HG03097 (cell line): Measurements from ENCODE around the gene HECW1.
"Not testable (repeated sequence)": the region's sequence is repeated elsewhere in the genome, so short reads cannot be mapped to it uniquely, and the experiment has no call there.

Experiments
- ATAC-seq: cut with Tn5 transposase; IDR thresholded peaks from one replicate; pipeline ENCODE4 v1.9.1; 2021; ENCODE audit not compliant: unreplicated experiment, low FRiP score

HECW1 gene

DNA sequence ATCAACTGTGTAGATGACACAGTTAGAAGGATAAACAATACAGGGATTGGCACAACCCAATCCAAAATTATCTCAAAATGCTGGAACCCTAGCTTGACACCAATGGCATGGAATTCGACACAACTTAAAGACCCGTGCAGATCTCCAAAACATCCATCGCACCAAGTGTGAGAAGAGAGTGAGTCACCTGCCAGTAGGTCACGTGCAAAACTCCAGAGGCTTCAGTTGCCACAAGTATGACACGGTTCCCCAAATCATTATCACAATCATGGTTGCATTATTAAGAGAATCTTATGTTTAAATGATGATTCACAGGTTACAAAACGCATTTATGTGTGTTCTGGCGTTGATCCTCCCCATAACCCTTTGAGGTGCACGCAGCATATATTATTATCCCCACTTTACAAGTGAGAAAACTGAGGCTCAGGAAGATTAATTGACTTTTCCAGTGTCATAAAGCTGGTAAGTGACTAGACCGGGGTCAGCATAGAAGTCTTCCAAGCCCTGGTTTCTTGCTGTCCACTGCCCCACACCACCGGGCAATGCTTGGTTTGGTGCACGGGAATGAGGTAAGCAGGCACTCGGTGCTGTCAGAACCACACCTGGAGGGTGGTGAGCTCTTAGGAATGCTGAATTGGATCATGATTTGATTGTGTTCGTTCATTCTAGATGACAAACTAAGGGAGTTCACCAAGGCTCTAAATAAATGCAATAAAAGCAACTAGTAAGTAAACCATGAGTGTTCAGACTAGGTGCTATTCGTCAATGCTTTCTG lies 446.9 kb downstream of the HECW1 start:
- no peak for ATAC-seq

- ATAC-seq: no peak
Measured at GRCh38 chr7:43559946-43560335, 447.5 kb downstream of the HECW1 start.

DNA sequence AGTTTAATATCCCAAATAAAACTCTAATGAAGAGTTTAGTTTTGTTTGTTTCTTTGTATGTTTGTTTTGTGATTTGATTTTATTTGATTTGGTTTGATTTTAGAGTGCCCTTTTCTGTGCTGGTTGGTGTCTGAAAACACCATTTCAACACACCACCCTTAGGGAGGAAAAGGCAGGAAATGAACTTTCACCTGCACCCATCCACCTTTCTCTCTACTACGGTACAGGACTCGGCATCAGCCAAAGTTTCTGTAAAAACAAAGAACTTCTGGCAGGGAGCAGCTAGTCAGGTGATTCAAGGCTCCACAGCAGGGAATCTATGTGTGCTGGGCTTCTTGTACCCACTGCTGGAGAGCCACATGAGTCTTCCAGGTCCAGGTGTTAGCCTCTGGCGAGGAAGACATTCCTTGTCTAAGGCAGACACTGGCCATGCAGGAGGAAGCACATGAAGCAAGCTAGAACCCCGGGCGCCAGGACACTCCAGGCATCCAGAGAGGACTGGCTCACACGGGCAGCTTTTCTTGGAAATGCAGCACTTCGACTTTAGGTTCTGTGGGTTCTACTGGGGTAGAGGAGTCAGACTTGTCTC lies 448.4 kb downstream of the HECW1 start:
- no peak for ATAC-seq

- ATAC-seq: no peak
Measured at GRCh38 chr7:43562383-43562782, 449.9 kb downstream of the HECW1 start.

- ATAC-seq: no peak
Measured at GRCh38 chr7:43565786-43566185, 453.3 kb downstream of the HECW1 start.

GRCh38 chr7:43568529-43568928 lies 456.1 kb downstream of the HECW1 start:
- no peak for ATAC-seq

GRCh38 chr7:43569424-43569823 lies 457.0 kb downstream of the HECW1 start:
- no peak for ATAC-seq

DNA sequence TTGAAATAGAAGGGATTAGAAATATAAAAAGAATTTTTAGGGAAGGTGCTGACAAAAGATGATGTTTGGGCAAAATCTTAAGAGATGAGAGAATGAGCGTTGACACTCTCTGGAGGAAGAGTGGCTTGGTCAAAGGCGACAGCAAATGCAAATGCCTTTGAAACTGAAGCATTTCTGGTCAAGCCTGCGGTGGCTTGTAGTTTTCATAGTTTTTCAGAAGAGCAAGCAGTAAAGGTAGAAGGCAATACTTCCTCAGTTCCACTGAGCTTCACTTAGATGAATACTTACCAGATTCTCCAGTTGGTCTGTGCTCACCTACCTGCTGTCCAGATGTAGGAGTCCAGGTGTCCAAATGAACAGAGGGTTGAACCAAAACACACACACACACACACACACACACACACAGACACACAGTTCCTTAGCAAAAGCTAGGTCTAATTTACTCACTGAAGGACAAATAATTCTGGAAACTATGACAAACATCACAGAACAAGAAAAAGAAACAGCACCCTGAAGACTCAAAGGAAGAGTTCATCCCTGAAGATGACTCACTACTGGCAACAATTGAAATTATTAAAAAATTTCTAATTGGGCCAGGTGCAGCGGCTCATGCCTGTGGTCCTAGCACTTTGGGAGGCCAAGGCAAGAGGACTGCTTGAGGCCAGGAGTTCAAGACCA lies 458.4 kb downstream of the HECW1 start:
- no peak for ATAC-seq

GRCh38 chr7:43572516-43573049 lies 460.1 kb downstream of the HECW1 start:
- peak; percentile 62 for ATAC-seq

GRCh38 chr7:43573832-43574231 lies 461.4 kb downstream of the HECW1 start:
- not testable (repeated sequence) for ATAC-seq

GRCh38 chr7:43575506-43575905 lies 463.1 kb downstream of the HECW1 start:
- ATAC-seq: no peak

DNA sequence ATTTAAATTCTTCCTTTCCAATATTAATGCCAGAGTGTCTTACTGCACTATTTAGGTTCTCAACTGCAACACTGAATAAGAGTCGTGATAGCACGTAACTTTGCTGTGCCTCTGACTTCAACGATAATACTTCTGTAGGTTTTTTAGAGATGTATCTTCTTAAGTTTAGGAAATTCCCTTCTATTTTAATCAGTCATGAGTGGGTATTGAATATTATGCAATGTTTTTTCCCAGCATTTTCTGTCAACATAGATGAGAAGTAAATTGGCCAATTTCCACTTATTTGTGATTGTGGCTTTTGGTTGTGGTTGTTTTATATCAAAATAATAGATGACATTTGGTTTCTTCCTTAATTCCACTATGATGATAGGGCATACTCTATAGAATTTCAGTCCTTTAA lies 463.8 kb downstream of the HECW1 start:
- no peak for ATAC-seq

- ATAC-seq: no peak
Measured at GRCh38 chr7:43577485-43577951, 465.1 kb downstream of the HECW1 start.

GRCh38 chr7:43582503-43583423 lies 470.3 kb downstream of the HECW1 start, which contains the start of gene STK17A:
STK17A (plus strand) TSS chr7:43583108; CDS start chr7:43583244, 136 bp downstream.
- peak; percentile 73 for ATAC-seq

DNA sequence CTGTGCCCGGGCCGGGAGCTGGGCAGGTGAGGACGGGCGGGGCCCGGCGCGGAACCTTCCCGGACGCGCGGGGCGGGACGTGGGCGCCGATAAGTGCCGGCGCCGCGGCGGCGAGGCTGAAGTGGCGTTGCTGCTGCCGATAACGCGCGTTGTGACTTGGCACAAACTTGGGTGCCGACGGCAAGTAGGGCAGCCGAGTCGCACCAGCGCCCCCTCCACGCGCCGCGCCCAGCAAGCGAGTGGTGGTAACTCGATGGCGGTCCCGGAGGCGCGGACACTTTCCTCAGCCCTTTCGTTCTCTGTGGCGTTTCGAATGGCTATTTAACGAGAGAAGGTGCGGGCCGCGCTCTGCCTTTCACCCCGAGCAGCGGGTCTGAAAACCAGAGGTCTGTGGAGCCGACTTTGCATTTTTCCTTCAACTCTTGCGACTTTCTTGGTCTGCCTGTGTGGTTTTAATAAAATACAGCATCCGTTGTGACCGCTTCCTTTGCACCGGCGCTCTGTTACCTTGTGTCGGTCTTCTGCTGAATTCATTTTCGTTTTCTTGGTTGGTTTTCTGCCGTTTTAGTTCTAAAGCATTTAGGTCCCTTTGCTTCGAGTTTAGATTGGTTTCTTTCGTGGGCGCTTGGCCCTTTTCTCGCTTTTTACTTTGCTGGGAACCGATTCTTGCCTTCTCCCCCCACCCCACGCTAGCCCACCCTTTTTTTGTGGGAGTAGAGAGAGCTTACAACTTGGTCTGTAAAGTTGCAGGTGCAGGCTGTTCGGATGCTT lies 471.2 kb downstream of the HECW1 start:
- peak; percentile 3 for ATAC-seq

GRCh38 chr7:43584195-43584586 lies 471.7 kb downstream of the HECW1 start:
- no peak for ATAC-seq

DNA sequence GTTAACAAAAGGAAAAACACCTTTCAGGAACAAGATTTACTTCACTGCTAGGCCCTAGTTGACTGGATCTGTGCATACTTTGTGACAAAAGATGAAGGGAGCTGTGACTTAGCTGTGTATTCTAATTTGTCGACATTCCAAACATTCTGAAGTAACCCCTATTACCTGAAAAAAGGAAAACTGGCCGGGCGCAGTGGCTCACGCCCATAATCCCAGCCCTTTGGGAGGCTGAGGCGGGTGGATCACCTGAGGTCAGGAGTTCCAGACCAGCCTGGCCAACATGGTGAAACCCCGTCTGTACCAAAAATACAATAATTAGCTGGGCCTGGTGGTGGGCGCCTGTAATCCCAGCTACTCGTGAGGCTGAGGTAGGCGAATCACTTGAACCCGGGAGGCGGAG lies 472.3 kb downstream of the HECW1 start:
- not testable (repeated sequence) for ATAC-seq

DNA sequence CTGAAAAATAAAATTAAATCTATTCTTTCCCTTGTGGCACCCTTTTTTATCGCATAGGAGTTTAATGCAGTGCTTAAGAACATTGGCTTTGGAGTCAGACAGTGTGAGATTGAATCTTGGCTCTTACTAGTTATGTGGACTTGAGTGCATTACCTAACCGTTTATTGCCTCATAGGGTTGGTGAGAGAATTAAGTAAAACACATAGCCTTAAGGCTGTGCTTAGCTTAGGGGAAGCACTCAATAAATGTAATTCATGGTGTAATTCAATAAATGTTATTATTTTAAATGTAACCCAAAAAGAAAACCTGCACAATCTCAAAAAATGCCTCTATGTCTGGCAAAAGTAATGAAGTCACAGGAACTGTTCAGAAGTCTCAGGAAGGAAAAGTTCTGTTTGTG lies 473.1 kb downstream of the HECW1 start:
- no peak for ATAC-seq

DNA sequence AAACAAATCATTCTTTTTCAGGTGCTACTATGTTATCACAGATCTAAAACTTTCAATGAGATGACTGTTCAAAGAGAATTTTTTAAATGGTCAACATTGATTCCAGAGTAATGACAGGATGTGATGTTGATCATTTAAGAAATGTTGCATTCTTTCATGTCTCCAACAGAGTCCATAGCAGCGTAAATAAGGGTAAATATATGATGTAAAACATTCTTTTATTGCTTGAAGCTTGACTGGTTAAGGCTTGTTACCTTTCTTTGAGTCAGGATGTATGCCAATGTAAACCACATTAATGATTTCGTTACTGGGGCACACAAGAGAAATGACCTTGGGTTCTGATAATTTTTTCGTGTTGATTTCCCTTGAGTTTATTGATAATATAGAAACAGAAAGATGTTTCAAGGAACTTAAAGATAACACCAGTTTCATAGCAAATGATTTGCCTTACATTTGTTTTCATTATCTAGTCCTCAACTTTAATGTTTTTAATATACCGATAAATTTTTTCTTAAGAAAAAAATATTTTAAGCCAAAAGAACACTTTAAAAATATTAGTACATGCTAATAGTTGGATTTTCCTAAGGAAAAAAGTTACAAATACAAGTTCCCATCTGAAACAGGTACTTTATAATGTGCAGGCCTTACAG lies 473.9 kb downstream of the HECW1 start:
- no peak for ATAC-seq
